ENCODE measurements around the gene ASB1. TPM values are rescaled to one million over a fixed set of nuclear protein-coding genes. Genes with fewer than 3 reads are reported as not detected.

ASB1 gene
- polyA plus RNA-seq, 1 donor from 2014 or later = 30.1 TPM

Other genes starting within 250 kb of the ASB1 start
- gene ILKAP, start 223.2 kb upstream of the ASB1 start, polyA plus RNA-seq = 50.2 TPM
- 3.3 TPM for gene HES6, start 186.9 kb upstream of the ASB1 start, polyA plus RNA-seq
- gene PER2, start 138.3 kb upstream of the ASB1 start, polyA plus RNA-seq = 9.4 TPM
- gene TRAF3IP1, start 106.4 kb upstream of the ASB1 start, polyA plus RNA-seq = 6.6 TPM

Measured in IgD-negative memory B cell (primary cell).